GM19035 (cell line): ENCODE measurements around the gene PML.

Experiments
- ATAC-seq: cut with Tn5 transposase; IDR thresholded peaks from one replicate; pipeline ENCODE4 v1.9.1; 2021; ENCODE audit not compliant: unreplicated experiment

The PML gene, protein sequence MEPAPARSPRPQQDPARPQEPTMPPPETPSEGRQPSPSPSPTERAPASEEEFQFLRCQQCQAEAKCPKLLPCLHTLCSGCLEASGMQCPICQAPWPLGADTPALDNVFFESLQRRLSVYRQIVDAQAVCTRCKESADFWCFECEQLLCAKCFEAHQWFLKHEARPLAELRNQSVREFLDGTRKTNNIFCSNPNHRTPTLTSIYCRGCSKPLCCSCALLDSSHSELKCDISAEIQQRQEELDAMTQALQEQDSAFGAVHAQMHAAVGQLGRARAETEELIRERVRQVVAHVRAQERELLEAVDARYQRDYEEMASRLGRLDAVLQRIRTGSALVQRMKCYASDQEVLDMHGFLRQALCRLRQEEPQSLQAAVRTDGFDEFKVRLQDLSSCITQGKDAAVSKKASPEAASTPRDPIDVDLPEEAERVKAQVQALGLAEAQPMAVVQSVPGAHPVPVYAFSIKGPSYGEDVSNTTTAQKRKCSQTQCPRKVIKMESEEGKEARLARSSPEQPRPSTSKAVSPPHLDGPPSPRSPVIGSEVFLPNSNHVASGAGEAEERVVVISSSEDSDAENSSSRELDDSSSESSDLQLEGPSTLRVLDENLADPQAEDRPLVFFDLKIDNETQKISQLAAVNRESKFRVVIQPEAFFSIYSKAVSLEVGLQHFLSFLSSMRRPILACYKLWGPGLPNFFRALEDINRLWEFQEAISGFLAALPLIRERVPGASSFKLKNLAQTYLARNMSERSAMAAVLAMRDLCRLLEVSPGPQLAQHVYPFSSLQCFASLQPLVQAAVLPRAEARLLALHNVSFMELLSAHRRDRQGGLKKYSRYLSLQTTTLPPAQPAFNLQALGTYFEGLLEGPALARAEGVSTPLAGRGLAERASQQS

DNA sequence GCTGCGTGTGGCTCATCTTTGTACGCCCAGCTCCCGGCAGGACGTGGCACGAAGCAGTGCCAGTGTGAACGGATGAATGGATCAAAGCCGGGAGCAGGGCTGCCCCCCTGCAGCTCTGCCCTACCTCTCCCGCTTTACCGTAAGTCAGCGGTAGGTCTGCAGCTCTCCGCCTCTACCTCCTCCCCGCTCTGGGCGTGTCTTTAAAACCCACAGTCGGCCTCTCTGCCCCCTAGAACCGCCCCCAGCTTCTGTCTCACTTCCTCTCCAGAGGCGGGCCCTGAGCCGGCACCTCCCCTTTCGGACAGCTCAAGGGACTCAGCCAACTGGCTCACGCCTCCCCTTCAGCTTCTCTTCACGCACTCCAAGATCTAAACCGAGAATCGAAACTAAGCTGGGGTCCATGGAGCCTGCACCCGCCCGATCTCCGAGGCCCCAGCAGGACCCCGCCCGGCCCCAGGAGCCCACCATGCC is at the start of gene PML:
PML (plus strand) TSS at position 304 of the 471 bp plus-strand sequence; CDS start at position 401, 97 bp downstream.
- peak; percentile 72 for ATAC-seq

DNA sequence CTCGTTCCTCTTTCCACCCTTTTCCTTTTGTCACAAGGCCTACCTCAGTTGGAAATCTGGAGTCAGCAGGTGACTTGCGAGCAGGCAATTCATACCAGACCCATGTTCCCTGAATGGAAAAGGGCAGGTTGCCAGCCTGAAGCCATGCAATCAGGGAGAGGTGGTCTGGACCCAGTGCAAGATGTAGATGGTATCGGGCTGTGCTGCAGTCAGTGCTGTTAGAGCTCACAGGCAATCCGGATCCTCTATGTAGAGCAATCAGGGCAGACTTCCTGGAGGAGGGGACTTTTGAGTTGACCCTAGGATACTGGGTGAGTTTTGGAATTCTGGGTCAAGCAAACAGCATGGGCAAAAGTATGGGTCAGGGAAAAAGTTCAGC is 49.4 kb upstream of the PML start:
- ATAC-seq = no peak

DNA sequence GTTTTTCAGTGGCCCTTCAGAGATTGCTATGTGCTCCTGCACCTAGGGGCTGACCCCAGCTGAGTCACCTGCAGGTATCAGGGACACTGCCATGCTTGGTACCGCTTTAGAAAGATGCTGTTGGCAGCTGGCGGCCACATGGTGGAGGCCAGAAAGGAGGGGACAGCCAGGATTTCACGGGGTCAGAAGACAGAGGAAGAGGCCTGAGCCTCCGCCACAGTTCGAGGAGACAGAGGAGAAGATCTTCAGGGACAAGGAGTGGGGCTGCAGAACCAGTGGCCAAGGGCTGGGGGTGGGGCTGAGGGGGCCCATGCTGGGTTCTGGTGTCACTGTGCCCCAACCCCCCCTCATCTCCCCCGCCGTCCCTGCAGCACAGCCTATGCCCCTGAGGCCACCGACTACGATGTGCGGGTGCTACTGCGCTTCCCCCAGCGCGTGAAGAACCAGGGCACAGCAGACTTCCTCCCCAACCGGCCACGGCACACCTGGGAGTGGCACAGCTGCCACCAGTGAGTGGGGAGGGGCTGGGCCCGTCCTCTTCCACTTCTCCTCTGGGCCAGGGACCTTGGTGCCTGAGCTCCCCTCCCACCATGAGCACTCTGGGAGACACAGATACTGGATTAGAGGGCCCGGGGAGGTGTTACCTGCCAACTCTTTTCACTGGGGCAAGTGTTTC is 48.3 kb upstream of the PML start:
- no peak for ATAC-seq

DNA sequence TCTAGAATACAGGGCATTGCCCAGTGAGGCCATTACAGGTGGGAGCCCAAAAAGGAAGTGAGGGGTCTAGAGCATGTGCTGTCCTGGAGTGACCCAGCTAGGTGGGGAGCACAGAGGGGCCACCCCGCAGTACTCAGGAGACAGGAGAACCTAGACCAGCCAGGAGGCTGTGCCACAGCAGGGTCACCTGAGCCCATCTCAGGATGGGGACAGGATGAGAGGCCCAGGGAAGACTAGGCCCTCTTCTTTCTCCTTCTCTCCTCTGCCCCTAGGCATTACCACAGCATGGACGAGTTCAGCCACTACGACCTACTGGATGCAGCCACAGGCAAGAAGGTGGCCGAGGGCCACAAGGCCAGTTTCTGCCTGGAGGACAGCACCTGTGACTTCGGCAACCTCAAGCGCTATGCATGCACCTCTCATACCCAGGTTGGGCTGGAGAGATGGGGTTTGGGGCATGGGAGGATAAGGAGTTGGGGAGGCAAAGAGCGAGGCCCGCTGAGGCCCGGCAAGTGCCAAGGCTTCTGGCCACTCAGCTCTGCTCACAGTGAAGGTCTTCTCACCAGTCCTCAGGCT is 47.6 kb upstream of the PML start:
- no peak for ATAC-seq

DNA sequence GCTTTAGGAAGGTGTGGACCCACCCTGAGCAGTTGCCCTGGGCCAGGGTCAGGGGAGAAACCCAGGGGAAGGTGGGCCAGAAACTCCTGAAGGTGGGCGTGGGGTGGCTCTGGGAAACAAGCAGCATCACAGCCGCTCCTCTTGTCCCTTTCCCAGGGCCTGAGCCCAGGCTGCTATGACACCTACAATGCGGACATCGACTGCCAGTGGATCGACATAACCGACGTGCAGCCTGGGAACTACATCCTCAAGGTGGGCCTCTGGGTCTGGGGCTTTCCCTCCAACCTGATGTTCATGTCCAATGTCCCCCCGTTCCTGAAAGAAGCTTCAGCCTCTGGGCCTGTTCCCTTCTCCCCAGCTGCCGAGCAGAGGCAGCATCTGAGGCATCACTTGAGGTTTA is 46.9 kb upstream of the PML start:
- no peak for ATAC-seq

DNA sequence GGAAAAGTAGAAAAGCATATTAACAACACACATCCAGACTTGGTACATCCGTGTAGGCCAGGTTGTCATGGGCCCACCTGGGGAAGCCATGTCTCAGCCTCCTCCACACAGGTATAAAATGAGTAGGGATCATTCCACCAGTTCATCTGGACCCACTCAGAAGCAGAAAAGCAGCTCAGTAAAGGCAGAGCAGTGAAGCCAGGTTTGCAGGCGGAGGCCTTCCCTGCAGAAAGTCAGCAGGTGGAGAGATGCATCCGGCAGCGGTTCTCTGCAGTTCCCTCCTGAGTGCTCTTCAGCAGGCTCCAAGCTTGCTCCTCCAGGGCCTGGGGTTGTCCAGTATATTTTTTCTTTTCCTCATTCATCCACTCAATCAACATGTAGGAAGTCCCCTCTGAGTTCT is 46.1 kb upstream of the PML start:
- no peak for ATAC-seq

DNA sequence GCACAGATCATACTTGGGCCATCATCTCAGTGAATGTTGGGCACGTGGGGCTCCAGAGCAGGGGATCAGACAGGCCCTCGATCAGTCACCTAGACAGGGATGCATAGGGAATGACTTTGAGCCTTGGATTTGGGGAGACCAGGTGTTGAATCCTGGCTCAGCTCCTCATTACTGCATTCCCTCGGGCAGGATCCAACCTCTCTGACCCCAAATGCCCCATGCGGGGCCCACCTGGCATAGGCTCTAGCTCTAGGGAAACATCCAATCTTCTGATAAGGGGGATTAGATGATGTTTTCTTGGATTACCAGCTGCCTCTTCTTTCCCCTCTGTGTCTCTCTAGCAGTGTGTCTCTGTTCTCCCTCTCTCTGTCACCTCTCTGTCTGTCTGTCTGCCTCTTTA is 45.5 kb upstream of the PML start:
- ATAC-seq = no peak

DNA sequence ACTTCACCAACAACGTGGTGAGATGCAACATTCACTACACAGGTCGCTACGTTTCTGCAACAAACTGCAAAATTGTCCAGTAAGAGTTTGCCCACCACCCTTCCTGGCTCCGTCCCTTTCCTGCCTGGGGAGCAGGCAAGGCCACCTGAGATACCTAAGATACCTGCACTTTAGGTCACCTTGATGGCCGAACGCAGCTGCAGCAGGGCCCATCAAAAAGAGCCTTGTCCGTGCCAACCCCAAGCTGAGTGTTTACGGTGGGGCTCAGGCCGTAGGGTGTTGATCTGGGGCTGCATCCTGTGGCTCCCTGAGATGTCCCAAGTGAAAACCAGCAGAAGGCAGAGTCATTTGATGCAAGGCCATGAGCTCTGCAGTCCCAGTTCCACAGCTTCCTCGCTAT is 45.0 kb upstream of the PML start:
- ATAC-seq = no peak

DNA sequence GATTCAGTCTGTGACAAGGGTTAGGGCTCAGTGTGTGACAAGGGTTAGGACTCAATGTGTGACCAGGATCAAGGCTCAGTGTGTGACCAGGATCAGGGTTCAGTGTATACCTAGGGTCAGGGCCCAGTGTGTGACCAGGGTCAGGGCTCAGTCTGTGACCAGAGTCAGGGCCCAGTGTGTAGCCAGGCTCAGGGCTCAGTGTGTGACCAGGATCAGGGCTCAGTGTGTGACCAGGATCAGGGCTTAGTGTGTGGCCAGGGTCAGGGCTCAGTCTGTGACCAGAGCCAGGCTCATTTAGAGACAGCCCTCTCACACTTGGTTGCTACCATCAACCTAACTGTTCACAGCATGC is 44.1 kb upstream of the PML start:
- ATAC-seq = no peak

DNA sequence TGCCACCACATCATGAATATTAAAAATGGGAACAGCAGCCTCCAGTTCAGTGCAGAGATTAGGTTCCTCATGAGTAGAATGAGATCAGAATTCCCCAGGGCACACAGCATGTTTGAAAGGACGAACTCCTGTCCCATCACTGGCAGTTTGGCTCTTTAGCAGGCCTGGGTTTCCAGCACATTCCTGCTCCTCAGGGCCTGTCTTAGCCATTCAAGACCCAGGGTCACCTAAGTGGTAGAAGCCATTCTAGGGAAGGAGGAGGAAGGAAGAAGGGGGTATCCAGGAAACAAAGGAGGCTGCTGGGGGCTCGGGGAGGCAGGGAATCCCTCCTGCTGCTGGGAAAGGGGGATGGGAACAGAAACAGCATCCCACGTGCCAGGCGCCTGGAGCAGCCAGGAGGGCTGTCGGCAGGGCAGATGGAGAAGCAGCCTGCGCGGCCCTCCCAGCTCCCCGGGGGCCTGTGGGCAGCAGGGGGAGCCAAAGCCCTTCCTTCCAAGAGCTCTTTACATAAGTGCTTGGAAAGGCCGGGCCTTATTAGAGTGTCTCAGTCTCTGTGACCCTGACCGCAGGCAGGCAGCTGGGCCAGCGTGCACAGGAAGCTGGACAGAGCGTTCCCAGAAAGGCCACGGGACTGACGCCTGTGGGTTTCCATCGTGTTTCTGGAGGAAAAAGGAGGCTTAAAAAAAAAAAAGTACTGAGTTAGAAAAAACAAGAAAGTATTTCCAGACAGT is 43.5 kb upstream of the PML start:
- no peak for ATAC-seq

DNA sequence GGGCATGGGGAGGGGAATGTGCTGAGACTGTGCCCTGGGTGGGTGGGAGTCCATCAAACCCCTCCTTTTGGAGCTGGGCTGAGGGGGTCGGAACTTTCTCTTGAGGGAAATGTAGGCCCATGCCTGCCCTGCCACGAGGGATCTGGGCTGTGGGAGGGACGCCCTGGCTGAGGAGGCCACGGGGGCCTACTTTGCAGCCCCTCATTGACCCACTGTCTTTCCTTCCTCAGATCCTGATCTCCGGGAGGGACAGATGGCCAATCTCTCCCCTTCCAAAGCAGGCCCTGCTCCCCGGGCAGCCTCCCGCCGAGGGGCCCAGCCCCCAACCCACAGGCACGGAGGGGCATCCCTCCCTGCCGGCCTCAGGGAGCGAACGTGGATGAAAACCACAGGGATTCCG is 42.9 kb upstream of the PML start:
- ATAC-seq = no peak

DNA sequence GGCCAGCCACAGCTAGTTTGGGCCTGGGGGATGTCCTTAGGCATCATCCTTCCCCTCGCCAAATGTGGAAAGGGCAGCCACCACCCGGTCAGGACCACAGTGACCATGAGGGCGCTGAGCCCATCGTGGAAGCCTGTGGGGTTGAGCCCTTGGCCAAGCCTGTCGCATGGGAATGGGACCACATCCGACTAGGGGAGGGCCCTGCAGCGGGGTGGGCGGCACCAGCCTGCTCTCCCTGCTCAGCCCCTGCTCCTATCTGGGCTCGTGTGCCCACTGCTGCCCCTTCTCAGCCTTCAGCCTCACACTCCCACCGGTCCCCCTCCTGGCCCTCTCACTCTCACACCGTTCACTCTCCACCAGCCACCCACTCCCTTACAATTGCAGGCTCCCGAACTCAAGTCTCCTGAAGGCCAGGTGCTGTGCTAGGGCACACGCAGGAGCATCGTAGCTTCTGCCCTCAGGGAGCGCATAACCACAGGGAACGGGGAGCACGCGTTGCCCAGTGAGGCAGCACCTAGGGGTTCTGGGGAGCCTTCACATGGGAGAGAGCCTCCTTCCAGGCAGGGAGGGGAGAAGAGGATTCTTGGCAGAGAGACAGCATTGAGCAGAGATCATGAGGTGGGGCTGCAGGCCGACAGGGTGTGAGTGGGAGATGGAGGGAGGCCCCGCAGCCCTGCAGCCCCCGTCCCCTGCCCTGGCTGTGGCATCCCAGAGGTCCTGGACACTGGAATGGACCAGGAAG is 42.2 kb upstream of the PML start:
- no peak for ATAC-seq

DNA sequence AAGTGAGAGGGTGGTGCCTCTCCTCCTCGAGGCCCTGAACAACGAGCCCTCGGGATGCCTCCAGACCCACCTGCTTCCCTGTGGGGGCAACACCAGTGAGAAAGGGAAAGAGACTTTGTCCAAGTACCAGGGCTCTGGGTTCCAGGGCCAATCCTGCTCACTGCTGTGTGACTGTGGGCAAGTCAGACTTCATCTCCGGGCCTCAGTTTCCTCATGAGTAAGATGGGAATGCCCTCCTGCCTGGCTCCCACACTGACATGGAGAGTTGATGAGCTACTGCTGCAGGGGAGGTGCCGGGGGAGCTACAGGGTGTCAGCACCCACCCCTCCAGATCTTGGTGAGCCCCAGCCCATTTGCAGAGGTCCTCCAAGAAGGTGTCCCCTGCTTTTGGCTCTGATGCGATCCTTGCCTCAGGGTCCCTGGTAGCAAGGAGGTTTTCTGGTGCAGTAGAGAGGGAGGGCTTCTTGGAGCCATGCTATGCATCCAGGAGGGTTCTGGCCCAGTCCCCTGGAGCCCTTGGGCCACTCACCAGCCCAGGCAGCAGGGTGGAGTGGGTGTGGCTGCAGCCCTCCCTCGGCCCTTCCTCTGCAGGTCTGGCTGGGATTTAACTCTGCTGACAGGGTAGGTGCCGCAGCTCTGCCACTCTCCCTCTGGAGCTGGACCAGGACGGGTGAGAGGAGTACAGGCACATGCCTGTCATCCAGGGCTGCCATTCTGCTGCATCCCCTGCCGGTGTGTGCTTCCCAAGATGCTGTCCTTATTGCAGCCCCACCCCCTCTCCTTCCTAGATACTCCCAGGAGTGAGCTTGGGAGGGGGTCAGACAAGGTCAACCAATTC is 41.4 kb upstream of the PML start:
- no peak for ATAC-seq

DNA sequence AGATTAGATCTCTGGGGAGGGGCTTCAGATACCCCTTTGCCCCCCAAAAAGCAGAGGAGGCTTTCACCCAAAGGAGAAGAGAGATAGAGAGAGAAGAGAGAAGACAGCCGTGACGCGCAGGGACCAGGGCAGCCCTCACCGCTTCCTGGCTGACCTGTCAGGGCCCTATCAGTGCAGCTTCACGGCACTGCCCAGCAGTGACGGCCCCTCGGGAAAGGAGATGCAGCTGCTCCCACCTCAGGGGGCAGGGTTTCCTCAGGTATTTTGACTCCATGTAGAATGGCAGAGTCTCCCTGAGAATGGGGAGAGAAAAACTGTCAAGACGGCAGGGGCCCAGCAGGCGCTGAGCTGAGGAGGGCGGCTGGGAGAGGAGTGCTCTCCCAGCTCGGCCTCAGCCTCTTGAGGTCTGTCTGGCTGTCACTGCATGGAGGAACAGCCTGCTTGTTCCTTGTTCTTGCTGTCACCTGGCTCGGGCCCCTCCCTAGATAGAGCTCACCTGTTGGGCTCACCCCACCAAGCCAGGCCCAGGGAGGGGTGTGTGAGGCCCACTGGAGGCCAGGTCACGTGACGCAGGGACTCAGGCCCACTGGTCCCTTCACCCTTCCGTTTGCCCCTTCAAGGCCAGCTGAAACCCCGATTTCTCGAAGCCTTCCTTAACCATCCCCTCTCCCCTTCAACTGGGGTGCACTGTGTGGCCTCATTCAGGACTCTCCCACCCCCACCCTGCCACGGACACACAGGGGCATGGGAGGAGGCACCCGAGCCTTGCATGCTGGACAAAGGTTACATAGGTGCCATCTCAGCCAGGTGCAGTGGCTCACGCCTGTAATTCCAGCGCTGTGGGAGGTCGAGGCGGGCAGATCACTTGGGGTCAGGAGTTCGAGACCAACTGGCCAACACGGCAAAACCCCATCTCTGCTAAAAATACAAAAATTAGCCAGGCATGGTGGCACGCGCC is 40.0 kb upstream of the PML start:
- no peak for ATAC-seq

DNA sequence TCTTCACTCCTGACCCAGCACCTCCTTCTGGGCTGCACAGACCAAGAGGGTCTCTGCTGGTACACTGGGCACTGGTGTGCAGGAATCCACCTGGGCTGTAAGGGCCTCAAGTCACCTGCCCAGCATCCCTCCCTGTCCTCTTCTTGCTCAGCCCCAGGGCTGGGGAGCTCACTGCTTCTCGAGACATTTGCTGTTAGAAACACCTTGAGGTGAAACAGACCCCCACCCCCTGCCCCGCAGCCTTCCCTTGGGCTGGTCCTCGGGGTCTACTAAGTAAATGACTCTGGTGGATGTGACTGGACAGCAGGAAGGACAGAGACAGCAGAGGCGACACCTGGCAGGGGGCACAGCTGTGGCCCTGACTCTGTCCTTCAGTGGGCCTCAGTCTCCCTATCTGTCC is 39.2 kb upstream of the PML start:
- no peak for ATAC-seq

DNA sequence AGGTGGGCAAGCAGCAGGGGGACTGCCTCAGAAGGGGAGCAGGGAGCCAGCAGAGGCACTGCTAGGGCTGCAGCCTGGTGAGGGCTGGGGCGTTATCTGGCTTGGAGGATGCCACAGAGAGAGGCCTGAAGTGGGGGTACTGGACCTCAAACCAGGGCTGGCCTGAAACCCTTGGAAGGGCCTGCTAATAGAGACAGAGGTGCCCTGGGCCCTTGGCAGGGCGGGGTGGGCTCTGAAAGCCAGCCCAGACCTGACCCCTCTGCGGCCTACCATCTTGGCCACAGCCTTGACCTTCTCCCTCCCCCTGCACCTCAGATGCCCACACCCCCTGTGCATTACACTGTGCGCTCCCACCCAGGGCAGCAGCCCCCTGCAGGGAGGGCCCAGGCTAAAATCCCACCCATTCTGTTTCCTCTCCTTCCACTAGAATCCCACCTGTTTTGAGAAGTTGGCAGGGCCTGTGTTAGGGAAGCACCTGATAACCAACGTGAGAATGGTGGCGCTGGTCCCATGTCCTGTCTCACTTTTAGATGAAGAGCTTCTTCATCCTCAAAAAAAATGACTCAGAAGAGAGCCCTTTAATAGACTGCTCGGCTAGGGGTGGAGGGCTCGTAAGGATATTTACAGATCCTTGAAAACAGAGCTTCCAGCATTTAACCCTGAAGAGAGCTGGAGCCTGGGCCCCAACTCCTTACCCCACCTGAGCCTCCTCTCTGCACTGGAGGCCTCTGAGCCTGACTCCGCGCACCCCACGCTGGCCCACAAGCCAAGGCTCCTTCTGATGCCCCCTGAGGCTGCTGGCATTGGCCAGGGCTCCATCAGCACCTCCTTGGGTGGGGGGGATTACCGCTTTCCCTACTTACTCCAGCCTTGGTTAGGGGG is 38.4 kb upstream of the PML start:
- ATAC-seq = no peak

DNA sequence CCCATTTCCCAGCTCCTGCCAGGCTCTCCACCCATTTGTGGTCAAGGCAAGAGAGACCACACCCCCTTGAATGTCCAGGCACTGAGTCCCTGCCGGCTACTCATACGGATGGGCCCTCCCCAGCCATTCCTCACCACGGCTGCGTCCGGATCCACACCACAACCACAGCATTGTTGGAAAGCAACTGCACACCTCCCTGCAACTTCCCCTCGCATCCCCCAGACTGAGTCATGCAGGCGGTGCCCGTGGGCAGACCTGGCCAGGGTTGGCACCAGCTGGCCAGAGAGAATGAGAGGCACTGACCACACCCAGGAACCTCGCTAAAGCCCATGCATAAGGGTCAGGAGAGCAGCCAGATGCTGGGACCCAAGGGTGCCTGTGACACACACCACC is 37.8 kb upstream of the PML start:
- no peak for ATAC-seq
